Keratinocyte (primary cell): ENCODE results near the gene PALMD.

ENCODE experiments used
- EZH2 ChIP-seq: IDR thresholded peaks from one replicate; pipeline ENCODE4 v1.6.1; 2012; ENCODE audit warnings: inconsistent platforms, mild to moderate bottlenecking, low read length, moderate library complexity
- TF ChIP-seq, protein P1 (sequence below), 3 experiments: IDR thresholded peaks in 1 of 3; conservative IDR thresholded peaks in 1 of 3; optimal IDR thresholded peaks in 1 of 3; 2 replicates in 2 of 3; 3 replicates in 1 of 3; pipeline versions ENCODE3 to v1.5.1; 2011; ENCODE audit warnings: low read length in 3 of 3, mild to moderate bottlenecking in 3 of 3, moderate library complexity in 2 of 3, control low read depth in 1 of 3, inconsistent platforms in 1 of 3; ENCODE audit not compliant: insufficient read depth in 2 of 3; ENCODE audit errors: extremely low read depth in 1 of 3

- TF ChIP-seq, protein P1, sequence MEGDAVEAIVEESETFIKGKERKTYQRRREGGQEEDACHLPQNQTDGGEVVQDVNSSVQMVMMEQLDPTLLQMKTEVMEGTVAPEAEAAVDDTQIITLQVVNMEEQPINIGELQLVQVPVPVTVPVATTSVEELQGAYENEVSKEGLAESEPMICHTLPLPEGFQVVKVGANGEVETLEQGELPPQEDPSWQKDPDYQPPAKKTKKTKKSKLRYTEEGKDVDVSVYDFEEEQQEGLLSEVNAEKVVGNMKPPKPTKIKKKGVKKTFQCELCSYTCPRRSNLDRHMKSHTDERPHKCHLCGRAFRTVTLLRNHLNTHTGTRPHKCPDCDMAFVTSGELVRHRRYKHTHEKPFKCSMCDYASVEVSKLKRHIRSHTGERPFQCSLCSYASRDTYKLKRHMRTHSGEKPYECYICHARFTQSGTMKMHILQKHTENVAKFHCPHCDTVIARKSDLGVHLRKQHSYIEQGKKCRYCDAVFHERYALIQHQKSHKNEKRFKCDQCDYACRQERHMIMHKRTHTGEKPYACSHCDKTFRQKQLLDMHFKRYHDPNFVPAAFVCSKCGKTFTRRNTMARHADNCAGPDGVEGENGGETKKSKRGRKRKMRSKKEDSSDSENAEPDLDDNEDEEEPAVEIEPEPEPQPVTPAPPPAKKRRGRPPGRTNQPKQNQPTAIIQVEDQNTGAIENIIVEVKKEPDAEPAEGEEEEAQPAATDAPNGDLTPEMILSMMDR (optimal IDR thresholded peaks at IDR 0.05 in 1 of 3, IDR thresholded peaks at IDR 0.05 in 1 of 3, conservative IDR thresholded peaks at IDR 0.05 in 1 of 3; ENCODE audit: extremely low read depth in 1 of 3, insufficient read depth in 2 of 3, low read length in 3 of 3): no peak
- TF ChIP-seq EZH2: no peak
Measured at GRCh38 chr1:99657213-99658030, 11.5 kb downstream of the PALMD start.
